ENCODE results near the gene ZMIZ2. TPM values are rescaled to one million over a fixed set of nuclear protein-coding genes. Genes with fewer than 3 reads are reported as not detected.
"Not testable (repeated sequence)": the region's sequence is repeated elsewhere in the genome, so short reads cannot be mapped to it uniquely, and the experiment has no call there.

ZMIZ2 gene, protein sequence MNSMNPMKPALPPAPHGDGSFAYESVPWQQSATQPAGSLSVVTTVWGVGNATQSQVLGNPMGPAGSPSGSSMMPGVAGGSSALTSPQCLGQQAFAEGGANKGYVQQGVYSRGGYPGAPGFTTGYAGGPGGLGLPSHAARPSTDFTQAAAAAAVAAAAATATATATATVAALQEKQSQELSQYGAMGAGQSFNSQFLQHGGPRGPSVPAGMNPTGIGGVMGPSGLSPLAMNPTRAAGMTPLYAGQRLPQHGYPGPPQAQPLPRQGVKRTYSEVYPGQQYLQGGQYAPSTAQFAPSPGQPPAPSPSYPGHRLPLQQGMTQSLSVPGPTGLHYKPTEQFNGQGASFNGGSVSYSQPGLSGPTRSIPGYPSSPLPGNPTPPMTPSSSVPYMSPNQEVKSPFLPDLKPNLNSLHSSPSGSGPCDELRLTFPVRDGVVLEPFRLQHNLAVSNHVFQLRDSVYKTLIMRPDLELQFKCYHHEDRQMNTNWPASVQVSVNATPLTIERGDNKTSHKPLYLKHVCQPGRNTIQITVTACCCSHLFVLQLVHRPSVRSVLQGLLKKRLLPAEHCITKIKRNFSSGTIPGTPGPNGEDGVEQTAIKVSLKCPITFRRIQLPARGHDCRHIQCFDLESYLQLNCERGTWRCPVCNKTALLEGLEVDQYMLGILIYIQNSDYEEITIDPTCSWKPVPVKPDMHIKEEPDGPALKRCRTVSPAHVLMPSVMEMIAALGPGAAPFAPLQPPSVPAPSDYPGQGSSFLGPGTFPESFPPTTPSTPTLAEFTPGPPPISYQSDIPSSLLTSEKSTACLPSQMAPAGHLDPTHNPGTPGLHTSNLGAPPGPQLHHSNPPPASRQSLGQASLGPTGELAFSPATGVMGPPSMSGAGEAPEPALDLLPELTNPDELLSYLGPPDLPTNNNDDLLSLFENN
- total RNA-seq, result 10 to 100 TPM; 12.4 to 36.0 (median 28.4) TPM

DNA sequence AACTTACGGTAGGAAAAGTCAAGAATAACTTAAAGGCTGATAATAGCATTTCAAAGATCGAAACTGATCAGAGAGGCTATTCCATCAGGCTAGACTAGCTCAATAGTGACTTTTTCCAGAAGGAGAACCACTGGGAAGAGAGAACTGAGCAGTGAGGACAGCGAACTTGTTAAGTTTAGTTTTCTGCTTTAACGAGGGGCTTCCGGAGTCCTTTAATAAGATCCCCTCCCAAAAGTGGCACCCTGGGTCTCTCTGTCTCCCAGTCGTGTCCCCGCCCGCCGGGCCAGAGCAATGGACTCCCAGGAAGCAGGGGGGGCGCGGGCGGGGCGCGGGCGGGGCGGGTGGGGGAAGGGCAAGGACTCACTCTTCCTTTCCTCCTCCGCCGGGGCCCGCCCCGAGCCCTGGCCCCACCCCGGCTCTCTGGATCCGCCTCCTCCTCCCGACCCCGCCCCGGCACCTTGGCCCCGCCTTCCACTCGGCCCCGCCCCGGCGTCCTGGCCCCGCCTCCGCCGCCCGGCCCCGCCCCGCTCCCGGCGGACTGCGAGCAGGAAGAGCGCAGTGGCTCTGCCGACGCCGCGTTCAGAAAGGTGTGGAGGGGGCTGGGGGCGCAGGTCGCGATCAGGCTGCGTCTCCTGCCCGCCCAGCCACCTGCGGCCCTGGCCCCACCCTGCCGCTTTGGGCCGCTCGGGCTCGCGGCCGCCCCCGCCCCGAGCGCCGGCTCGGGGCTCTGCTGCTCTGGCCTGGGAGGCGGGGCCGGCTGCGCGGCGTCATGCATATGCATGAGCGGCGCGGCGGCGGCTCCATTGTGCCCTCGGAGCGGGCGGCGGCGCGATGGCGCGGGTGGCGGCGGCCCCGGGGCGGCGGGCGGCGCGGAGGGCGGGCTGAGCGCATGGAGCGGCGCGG is at the start of gene ZMIZ2:
Gene ZMIZ2, plus strand, starts transcription at position 803 of the 903 bp plus-strand sequence. CDS start 7,403 bp downstream, outside the sequence.
- Histone ChIP-seq H3K4me1 (peaks cover 27 to 41% (median 33%) of the 10 kb centered on the region in 4 donors), H3K9me3 (no peaks in the 10 kb centered on the region), H3K27ac (replicated peaks in 1 of 4) (peak within 1 kb of the TSS; percentile 97 to 99 (median 98)), H3K36me3 (peaks cover 0 to 3% (median 0%) of the 10 kb centered on the region in 4 donors), H3K4me3 (peak within 1 kb of the TSS; percentile 81 to 99 (median 87)), H3K27me3 (no peaks in the 10 kb centered on the region)
- TF ChIP-seq EP300 (IDR thresholded peaks at IDR 0.05) (no peak), POLR2A (IDR thresholded peaks at IDR 0.05; ENCODE audit: low read depth) (no peak), POLR2AphosphoS5 (IDR thresholded peaks at IDR 0.05) (peak; percentile 69 to 78)
- TF ChIP-seq, protein P1, sequence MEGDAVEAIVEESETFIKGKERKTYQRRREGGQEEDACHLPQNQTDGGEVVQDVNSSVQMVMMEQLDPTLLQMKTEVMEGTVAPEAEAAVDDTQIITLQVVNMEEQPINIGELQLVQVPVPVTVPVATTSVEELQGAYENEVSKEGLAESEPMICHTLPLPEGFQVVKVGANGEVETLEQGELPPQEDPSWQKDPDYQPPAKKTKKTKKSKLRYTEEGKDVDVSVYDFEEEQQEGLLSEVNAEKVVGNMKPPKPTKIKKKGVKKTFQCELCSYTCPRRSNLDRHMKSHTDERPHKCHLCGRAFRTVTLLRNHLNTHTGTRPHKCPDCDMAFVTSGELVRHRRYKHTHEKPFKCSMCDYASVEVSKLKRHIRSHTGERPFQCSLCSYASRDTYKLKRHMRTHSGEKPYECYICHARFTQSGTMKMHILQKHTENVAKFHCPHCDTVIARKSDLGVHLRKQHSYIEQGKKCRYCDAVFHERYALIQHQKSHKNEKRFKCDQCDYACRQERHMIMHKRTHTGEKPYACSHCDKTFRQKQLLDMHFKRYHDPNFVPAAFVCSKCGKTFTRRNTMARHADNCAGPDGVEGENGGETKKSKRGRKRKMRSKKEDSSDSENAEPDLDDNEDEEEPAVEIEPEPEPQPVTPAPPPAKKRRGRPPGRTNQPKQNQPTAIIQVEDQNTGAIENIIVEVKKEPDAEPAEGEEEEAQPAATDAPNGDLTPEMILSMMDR (IDR thresholded peaks at IDR 0.05), result peak in 1 of 3 experiments; percentile 13
- peak; percentile 98 for DNase-seq (ENCODE audit: extremely low spot score)
- intact Hi-C loops (cut with DNase I), result loop anchor here (2.0 to 5.0 kb wide), 3 partner anchors 94 to 161 kb away; partner anchors contain the start of gene OGDH
- WGBS, result 17% methylated on average over 5 of the region's 92 CpGs

DNA sequence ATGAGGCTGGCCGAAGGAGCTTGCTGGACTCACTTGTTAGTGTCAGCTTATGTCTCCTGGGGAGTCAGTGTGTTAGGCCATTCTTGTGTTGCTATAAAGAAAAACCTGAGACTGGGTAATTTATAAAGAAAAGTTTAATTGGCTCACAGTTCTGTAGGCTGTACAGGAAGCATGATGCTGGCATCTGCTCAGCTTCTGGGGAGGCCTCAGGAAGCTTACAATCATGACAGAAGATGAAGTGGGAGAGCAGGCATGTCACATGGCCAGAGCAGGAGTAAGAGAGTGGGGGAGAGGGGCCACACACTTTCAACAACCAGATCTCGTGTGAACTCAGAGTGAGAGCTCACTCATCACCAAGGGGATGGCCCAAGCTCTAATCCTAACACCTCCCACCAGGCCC is 49.0 kb upstream of the ZMIZ2 start:
- H3K36me3 ChIP-seq, result peaks cover 61 to 100% (median 90%) of the 10 kb centered on the region in 4 donors
- DNase-seq (ENCODE audit: extremely low spot score); H3K27ac ChIP-seq (replicated peaks in 1 of 4); H3K9me3 ChIP-seq; intact Hi-C loops (cut with DNase I); H3K27me3 ChIP-seq; H3K4me1 ChIP-seq; H3K4me3 ChIP-seq: not testable (repeated sequence)
- WGBS, result 100% methylated on average over 2 of the region's 2 CpGs

DNA sequence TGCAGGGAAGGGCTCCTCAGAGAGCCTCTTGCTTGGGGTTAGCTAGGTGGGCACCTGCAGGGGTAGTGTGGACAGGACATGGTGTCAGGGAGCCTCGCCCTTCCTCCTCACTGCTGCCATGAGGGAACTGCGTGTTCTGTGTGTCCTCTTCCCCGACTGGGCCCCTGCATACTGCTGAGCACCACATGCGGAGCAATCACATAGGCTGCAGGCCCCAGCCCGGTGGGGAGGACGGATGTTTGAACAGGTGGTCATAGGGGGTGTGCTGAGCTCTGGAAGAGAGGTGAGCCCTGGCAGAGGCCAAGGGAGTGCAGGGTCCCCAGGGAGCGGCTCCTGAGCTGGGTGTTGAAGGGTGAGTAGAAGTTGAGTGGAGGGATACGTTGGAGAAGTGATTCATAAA is 48.3 kb upstream of the ZMIZ2 start:
- no peaks in the 10 kb centered on the region for H3K27me3 ChIP-seq
- WGBS, result 90% methylated on average over 8 of the region's 8 CpGs
- TF ChIP-seq, protein P1 (IDR thresholded peaks at IDR 0.05), result no peak
- TF ChIP-seq POLR2A (IDR thresholded peaks at IDR 0.05; ENCODE audit: low read depth) (no peak), POLR2AphosphoS5 (IDR thresholded peaks at IDR 0.05) (no peak), EP300 (IDR thresholded peaks at IDR 0.05) (no peak)
- no peaks in the 10 kb centered on the region for H3K4me1 ChIP-seq
- intact Hi-C loops (cut with DNase I), result no loop called here
- peaks cover 61 to 95% (median 84%) of the 10 kb centered on the region in 4 donors for H3K36me3 ChIP-seq
- no peak for DNase-seq (ENCODE audit: extremely low spot score)
- no peak overlapping the region for H3K27ac ChIP-seq (replicated peaks in 1 of 4)
- H3K4me3 ChIP-seq, result no peak overlapping the region
- H3K9me3 ChIP-seq, result no peaks in the 10 kb centered on the region

DNA sequence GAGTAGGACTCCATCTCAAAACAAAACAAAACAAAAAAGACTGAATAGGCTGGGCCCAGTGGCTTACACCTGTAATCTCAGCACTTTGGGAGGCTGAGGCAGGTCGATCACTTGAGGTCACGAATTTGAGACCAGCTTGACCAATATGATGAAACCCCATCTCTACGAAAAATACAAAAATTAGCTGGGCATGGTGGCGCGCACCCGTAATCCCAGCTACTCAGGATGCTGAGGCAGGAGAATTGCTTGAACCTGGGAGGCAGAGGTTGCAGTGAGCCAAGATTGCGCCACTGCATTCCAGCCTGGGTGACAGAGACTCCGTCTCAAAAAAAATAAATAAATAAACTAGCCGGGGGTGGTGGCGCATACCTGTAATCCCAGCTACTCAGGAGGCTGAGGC is 45.3 kb upstream of the ZMIZ2 start:
- H3K27ac ChIP-seq (replicated peaks in 1 of 4); intact Hi-C loops (cut with DNase I); H3K4me1 ChIP-seq; H3K9me3 ChIP-seq; H3K27me3 ChIP-seq; H3K4me3 ChIP-seq; DNase-seq (ENCODE audit: extremely low spot score): not testable (repeated sequence)
- peaks cover 48 to 83% (median 72%) of the 10 kb centered on the region in 4 donors for H3K36me3 ChIP-seq
- WGBS, result 94% methylated on average over 10 of the region's 10 CpGs

DNA sequence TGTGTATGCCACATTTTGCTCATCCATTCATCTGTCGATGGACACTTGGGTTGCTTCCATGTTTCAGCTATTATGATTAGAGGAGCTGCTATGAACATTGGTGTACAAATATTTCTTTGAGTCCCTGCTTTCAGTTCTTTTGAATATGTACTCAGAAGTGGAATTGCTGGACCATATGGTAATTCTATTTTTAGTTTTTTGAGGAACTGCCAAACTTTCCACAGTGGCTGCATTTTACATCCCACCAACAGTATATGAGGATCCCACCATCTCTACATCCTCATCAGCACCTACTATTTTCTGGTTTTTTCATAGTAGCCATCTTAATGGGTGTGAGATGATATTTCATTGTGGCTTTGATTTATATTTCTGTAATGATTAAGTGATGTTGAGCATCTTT is 44.7 kb upstream of the ZMIZ2 start:
- no peak for DNase-seq (ENCODE audit: extremely low spot score)
- Histone ChIP-seq H3K9me3 (no peaks in the 10 kb centered on the region), H3K4me3 (no peak overlapping the region), H3K27ac (replicated peaks in 1 of 4) (no peak overlapping the region), H3K36me3 (peaks cover 48 to 83% (median 72%) of the 10 kb centered on the region in 4 donors), H3K27me3 (no peaks in the 10 kb centered on the region), H3K4me1 (no peaks in the 10 kb centered on the region)
- WGBS, result 92% methylated on average over 1 of the region's 1 CpG
- intact Hi-C loops (cut with DNase I), result no loop called here
- TF ChIP-seq POLR2A (IDR thresholded peaks at IDR 0.05; ENCODE audit: low read depth) (no peak), POLR2AphosphoS5 (IDR thresholded peaks at IDR 0.05) (no peak), EP300 (IDR thresholded peaks at IDR 0.05) (no peak)
- TF ChIP-seq, protein P1 (IDR thresholded peaks at IDR 0.05), result no peak

Measured in esophagus muscularis mucosa (tissue), 4 donors.